Natural killer cell (primary cell): Measurements from ENCODE around the gene CD8A. TPM values are rescaled to one million over a fixed set of nuclear protein-coding genes. Genes with fewer than 3 reads are reported as not detected.
A peak's percentile ranks its signal among the peaks of the same experiment; 100 is the strongest.

Experiments
- ATAC-seq, 3 donors: fragments of 150-1000 bp in 2 of 3; fragments of 200-7000 bp in 1 of 3; cut with Tn5 transposase; 1 replicate in 1 of 3; 2 replicates in 2 of 3; pipeline ENCODE4 v1.10.0; 2021; ENCODE audit warnings: mild to moderate bottlenecking in 2 of 3, moderate library complexity in 2 of 3
- DNase-seq, 2 donors: peaks; one replicate each; pipeline versions ENCODE4 v3.0.0 to v3.0.0-alpha.2; 2013 to 2021; ENCODE audit warnings: mixed read lengths in 1 of 2
- H3K27ac ChIP-seq: one replicate; pipeline ENCODE4 v1.5.1; 2013; ENCODE audit warnings: mild to moderate bottlenecking, low read length
- H3K27me3 ChIP-seq: one replicate; pipeline ENCODE4 v1.6.1; 2013; ENCODE audit warnings: low read length; ENCODE audit not compliant: control insufficient read depth, insufficient read depth
- H3K36me3 ChIP-seq: one replicate; pipeline ENCODE4 v1.6.1; 2013; ENCODE audit warnings: low read length; ENCODE audit not compliant: control insufficient read depth, insufficient read depth
- H3K4me1 ChIP-seq: one replicate; pipeline ENCODE4 v1.6.1; 2013; ENCODE audit warnings: low read length; ENCODE audit not compliant: control insufficient read depth, insufficient read depth
- H3K4me3 ChIP-seq: one replicate; pipeline ENCODE4 v1.5.1; 2013; ENCODE audit warnings: low read length
- H3K9me3 ChIP-seq: one replicate; pipeline ENCODE4 v1.6.1; 2013; ENCODE audit warnings: low read length; ENCODE audit not compliant: control insufficient read depth, insufficient read depth
- H3K27ac Mint-ChIP-seq, 2 donors: one replicate each; pipeline ENCODE4 v1.8.0; 2022; ENCODE audit warnings: mild to moderate bottlenecking in 2 of 2, mixed read lengths in 2 of 2, moderate library complexity in 1 of 2
- H3K27me3 Mint-ChIP-seq, 2 donors: one replicate each; pipeline ENCODE4 v1.8.0; 2022; ENCODE audit warnings: low read depth in 2 of 2, mixed read lengths in 2 of 2
- H3K36me3 Mint-ChIP-seq: one replicate; pipeline ENCODE4 v1.8.0; 2022; ENCODE audit warnings: mixed read lengths
- H3K4me1 Mint-ChIP-seq, 2 donors: one replicate each; pipeline ENCODE4 v1.8.0; 2022; ENCODE audit warnings: mixed read lengths in 2 of 2
- H3K4me3 Mint-ChIP-seq: one replicate; pipeline ENCODE4 v1.8.0; 2022; ENCODE audit warnings: mild to moderate bottlenecking, moderate library complexity, mixed read lengths
- H3K9me3 Mint-ChIP-seq, 2 donors: one replicate each; pipeline ENCODE4 v1.8.0; 2022; ENCODE audit warnings: mixed read lengths in 2 of 2
- WGBS: methylation state at CpG from one replicate; pipeline ENCODE4 v1.1.7; 2013; ENCODE audit warnings: missing lambda C conversion rate; ENCODE audit not compliant: insufficient coverage; 5-methylcytosine and 5-hydroxymethylcytosine counted together
- intact Hi-C: fragments of 100-400 bp; cut with micrococcal nuclease; formaldehyde crosslinking; loops from one replicate; pipeline ENCODE4 v1.14.2; 2022
- total RNA-seq, 4 donors: library from RNA; stranded (reverse); fragments of 120-200 nt in 1 of 4; gene quantifications; one replicate each; pipeline versions ENCODE4 v1.2.3 to v1.2.4, GENCODE V29; 2013 to 2022
- TF ChIP-seq, protein P1 (sequence below): fragments of 200-600 bp; IDR thresholded peaks from one replicate; pipeline ENCODE4 v1.8.0; 2022; ENCODE audit warnings: antibody characterized with exemption

The CD8A gene
- total RNA-seq, 3 donors from 2014 or later (not counting 1 experiment from before 2014, with no cell fraction given): 85.3 to 208 (median 162) TPM

DNA sequence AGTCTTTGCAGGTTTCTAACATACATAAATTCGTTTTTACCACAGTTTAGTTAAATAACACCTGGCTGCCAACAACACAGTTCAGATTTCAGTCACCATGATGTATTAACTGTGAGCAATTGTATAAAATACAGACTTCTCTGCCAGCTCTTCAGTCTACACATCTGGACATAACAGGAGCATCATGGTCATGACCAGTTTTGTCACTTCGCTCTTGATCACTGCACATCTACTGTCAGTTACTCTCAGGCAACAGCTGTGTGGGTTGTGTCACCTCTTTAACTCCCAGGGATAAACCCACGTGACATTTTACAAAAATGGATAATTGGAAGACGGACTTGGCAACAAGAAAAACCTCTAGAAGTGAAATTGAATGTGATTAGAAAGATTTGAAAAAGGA, 30.3 kb downstream of the CD8A start:
- ATAC-seq: no peak

DNA sequence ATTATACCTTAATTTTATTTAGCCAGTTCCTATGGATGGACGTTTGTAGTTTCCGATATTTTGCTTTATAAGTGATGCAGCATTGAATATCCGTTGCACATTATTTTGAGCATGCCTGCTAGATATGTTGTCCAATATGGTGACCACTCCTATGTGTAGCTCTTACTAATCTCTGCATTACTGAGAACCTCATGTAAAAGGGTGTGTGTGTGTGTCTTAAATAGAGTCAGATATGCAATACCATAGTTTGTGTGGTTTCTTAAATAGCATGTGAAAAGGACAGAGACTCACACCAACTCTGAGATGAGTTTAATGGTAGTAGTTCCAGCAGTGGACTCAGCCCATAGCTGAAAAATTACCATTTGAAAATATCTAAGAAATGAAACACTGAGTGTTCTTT, 32.3 kb downstream of the CD8A start:
- Mint-ChIP-seq H3K4me3 (no peak overlapping the region), H3K27ac (peak overlapping the region in 1 of 2 donors; percentile 49), H3K27me3 (no peaks in the 10 kb centered on the region), H3K9me3 (no peaks in the 10 kb centered on the region), H3K36me3 (no peaks in the 10 kb centered on the region), H3K4me1 (peaks cover 24 to 32% of the 10 kb centered on the region in 2 donors)
- no peaks in the 10 kb centered on the region for H3K9me3 ChIP-seq
- no peak for DNase-seq
- WGBS: 100% methylated on average over 3 of the region's 3 CpGs
- H3K27me3 ChIP-seq: no peaks in the 10 kb centered on the region
- H3K36me3 ChIP-seq: peaks cover 36% of the 10 kb centered on the region
- H3K4me3 ChIP-seq: no peak overlapping the region
- intact Hi-C loops: no loop called here
- ATAC-seq: no peak
- TF ChIP-seq, protein P1, sequence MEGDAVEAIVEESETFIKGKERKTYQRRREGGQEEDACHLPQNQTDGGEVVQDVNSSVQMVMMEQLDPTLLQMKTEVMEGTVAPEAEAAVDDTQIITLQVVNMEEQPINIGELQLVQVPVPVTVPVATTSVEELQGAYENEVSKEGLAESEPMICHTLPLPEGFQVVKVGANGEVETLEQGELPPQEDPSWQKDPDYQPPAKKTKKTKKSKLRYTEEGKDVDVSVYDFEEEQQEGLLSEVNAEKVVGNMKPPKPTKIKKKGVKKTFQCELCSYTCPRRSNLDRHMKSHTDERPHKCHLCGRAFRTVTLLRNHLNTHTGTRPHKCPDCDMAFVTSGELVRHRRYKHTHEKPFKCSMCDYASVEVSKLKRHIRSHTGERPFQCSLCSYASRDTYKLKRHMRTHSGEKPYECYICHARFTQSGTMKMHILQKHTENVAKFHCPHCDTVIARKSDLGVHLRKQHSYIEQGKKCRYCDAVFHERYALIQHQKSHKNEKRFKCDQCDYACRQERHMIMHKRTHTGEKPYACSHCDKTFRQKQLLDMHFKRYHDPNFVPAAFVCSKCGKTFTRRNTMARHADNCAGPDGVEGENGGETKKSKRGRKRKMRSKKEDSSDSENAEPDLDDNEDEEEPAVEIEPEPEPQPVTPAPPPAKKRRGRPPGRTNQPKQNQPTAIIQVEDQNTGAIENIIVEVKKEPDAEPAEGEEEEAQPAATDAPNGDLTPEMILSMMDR: no peak
- H3K27ac ChIP-seq: no peak overlapping the region
- no peaks in the 10 kb centered on the region for H3K4me1 ChIP-seq

More for the DNA sequence above, 30.3 kb downstream of the CD8A start:
- Mint-ChIP-seq H3K27me3 (no peaks in the 10 kb centered on the region), H3K4me3 (no peak overlapping the region), H3K4me1 (peaks cover 32 to 41% of the 10 kb centered on the region in 2 donors), H3K27ac (peak overlapping the region; percentile 37 to 48), H3K9me3 (no peaks in the 10 kb centered on the region), H3K36me3 (no peaks in the 10 kb centered on the region)
- Histone ChIP-seq H3K27me3 (no peaks in the 10 kb centered on the region), H3K9me3 (no peaks in the 10 kb centered on the region), H3K27ac (no peak overlapping the region), H3K4me3 (no peak overlapping the region), H3K36me3 (peaks cover 21% of the 10 kb centered on the region), H3K4me1 (no peaks in the 10 kb centered on the region)
- WGBS: 87% methylated on average over 4 of the region's 4 CpGs
- TF ChIP-seq, protein P1: no peak
- intact Hi-C loops: no loop called here
- no peak for DNase-seq

DNA sequence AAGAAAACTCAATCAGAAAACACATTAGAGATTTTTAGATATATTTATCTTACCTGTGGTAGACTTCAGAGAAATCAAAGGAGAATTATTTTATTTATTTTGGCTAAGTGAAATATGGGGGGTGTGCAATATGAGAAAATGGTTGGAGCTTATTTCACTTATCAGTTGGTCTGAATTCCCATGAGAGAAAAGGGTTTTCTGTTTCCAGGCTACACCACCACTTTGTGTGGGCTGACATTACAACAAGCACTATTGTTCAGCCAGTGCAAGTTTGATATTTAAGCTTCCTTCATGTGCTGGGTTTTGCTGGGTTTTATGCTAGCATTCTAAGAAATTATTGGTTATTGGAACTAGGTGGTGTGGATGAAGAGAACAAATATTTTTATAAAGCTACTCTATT, 37.1 kb downstream of the CD8A start:
- Histone ChIP-seq H3K4me3 (no peak overlapping the region), H3K4me1 (no peaks in the 10 kb centered on the region), H3K9me3 (no peaks in the 10 kb centered on the region), H3K27me3 (no peaks in the 10 kb centered on the region), H3K27ac (no peak overlapping the region), H3K36me3 (peaks cover 50% of the 10 kb centered on the region)
- DNase-seq (no peak), ATAC-seq (no peak)
- TF ChIP-seq, protein P1: no peak
- no peaks in the 10 kb centered on the region for H3K9me3 Mint-ChIP-seq
- no peak overlapping the region for H3K4me3 Mint-ChIP-seq
- intact Hi-C loops: no loop called here
- H3K36me3 Mint-ChIP-seq: peaks cover 21% of the 10 kb centered on the region
- no peaks in the 10 kb centered on the region for H3K27me3 Mint-ChIP-seq
- peaks cover 30 to 34% of the 10 kb centered on the region in 2 donors for H3K4me1 Mint-ChIP-seq
- peak overlapping the region in 1 of 2 donors; percentile 34 for H3K27ac Mint-ChIP-seq

DNA sequence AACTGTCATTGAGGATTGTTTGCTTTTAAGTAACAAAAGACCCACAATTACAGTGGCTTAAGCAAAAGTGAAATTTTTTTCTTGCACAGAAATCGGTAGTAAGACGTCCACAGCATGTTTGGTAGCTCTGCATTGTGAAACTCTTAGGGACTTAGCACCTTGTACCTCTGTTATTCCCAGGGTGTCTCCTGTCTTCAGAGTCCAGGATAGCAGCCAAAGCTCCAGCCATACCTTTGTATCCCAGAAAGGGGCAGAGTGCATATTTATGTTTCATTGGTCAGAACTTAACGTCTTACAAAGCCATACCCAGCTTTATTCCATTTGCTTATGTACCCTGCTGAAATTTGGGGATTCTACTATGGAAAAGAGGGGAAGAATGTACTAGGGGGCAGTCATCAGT, 37.8 kb downstream of the CD8A start:
- H3K9me3 Mint-ChIP-seq: no peaks in the 10 kb centered on the region
- ATAC-seq (no peak), DNase-seq (no peak)
- no peaks in the 10 kb centered on the region for H3K9me3 ChIP-seq
- no peak overlapping the region for H3K4me3 ChIP-seq
- H3K36me3 Mint-ChIP-seq: peaks cover 21% of the 10 kb centered on the region
- H3K27me3 Mint-ChIP-seq: no peaks in the 10 kb centered on the region
- no peak overlapping the region for H3K27ac ChIP-seq
- H3K4me1 Mint-ChIP-seq: peaks cover 32 to 34% of the 10 kb centered on the region in 2 donors
- no peak overlapping the region for H3K4me3 Mint-ChIP-seq
- H3K27ac Mint-ChIP-seq: no peak overlapping the region
- no peaks in the 10 kb centered on the region for H3K27me3 ChIP-seq
- no peaks in the 10 kb centered on the region for H3K4me1 ChIP-seq
- TF ChIP-seq, protein P1: no peak
- intact Hi-C loops: no loop called here
- peaks cover 47% of the 10 kb centered on the region for H3K36me3 ChIP-seq
- 93% methylated on average over 2 of the region's 3 CpGs for WGBS
